Thyroid gland (tissue), 4 donors: Measurements from ENCODE around the gene ZBTB4. TPM values are rescaled to one million over a fixed set of nuclear protein-coding genes. Genes with fewer than 3 reads are reported as not detected.

Source experiments
- DNase-seq, 2 donors: peaks; one replicate each; pipeline ENCODE4 v3.0.0-alpha.2; 2019
- H3K27ac ChIP-seq, 3 donors: fragments of 200-600 bp; sonication (generic); 1 replicate in 2 of 3; 2 replicates in 1 of 3; pipeline ENCODE4 v1.5.1; 2016 to 2019; ENCODE audit warnings: mild to moderate bottlenecking in 1 of 3, moderate library complexity in 1 of 3
- H3K27me3 ChIP-seq: fragments of 200-600 bp; sonication (generic); one replicate; pipeline ENCODE4 v1.5.1; 2019
- H3K36me3 ChIP-seq, 2 donors: fragments of 200-600 bp; sonication (generic); one replicate each; pipeline ENCODE4 v1.5.1; 2016 to 2019
- H3K4me1 ChIP-seq, 2 donors: fragments of 200-600 bp; sonication (generic); one replicate each; pipeline ENCODE4 v1.5.1; 2017 to 2019
- H3K4me3 ChIP-seq, 3 donors: fragments of 200-600 bp; sonication (generic); replicated peaks in 1 of 3; 1 replicate in 2 of 3; 2 replicates in 1 of 3; pipeline ENCODE4 v1.5.1; 2016; ENCODE audit warnings: mild to moderate bottlenecking in 1 of 3
- H3K9me3 ChIP-seq: fragments of 200-600 bp; sonication (generic); one replicate; pipeline ENCODE4 v1.5.1; 2017
- POLR2A ChIP-seq, 2 donors: fragments of 450-650 bp; IDR thresholded peaks; one replicate each; pipeline ENCODE4 v1.6.1; 2017; ENCODE audit warnings: antibody characterized with exemption in 2 of 2, mild to moderate bottlenecking in 2 of 2, moderate library complexity in 1 of 2
- WGBS, 2 donors: methylation state at CpG; one replicate each; pipeline ENCODE4 v1.1.5; 2017; 5-methylcytosine and 5-hydroxymethylcytosine counted together
- intact Hi-C: fragments of 100-400 bp; cut with DNase I; formaldehyde crosslinking; loops from one replicate; pipeline ENCODE4 v1.15.1; 2023
- total RNA-seq, 4 donors: library from RNA; depleted of rRNA; stranded (reverse); fragments of >200 nt; gene quantifications; one replicate each; pipeline ENCODE4 v1.2.3, GENCODE V29; 2016
- TF ChIP-seq, protein P1 (sequence below), 6 experiments: fragments of 200-600 bp in 3 of 6; fragments of 450-650 bp in 3 of 6; sonication (generic) in 3 of 6; IDR thresholded peaks; one replicate each; pipeline ENCODE4 v1.5.1; 2016 to 2019; ENCODE audit warnings: antibody characterized with exemption in 6 of 6, mild to moderate bottlenecking in 2 of 6, inconsistent platforms in 1 of 6, moderate library complexity in 1 of 6

ZBTB4 gene
- total RNA-seq, 4 donors from 2014 or later = 58.5 to 85.2 (median 79.9) TPM

DNA sequence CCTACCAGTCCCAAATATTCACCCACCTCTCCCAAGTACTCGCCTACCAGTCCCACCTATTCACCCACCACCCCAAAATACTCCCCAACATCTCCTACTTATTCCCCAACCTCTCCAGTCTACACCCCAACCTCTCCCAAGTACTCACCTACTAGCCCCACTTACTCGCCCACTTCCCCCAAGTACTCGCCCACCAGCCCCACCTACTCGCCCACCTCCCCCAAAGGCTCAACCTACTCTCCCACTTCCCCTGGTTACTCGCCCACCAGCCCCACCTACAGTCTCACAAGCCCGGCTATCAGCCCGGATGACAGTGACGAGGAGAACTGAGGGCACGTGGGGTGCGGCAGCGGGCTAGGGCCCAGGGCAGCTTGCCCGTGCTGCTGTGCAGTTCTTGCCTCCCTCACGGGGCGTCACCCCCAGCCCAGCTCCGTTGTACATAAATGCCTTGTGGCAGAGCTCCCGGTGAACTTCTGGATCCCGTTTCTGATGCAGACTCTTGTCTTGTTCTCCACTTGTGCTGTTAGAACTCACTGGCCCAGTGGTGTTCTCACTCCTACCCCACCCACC is 34.5 kb upstream of the ZBTB4 start:
- H3K27ac ChIP-seq = no peak overlapping the region
- no peaks in the 10 kb centered on the region for H3K4me1 ChIP-seq
- no peak overlapping the region for H3K4me3 ChIP-seq
- H3K27me3 ChIP-seq = no peaks in the 10 kb centered on the region
- H3K9me3 ChIP-seq = no peaks in the 10 kb centered on the region
- no peak for DNase-seq
- no peak for TF ChIP-seq POLR2A (IDR thresholded peaks at IDR 0.05)
- TF ChIP-seq, protein P1, sequence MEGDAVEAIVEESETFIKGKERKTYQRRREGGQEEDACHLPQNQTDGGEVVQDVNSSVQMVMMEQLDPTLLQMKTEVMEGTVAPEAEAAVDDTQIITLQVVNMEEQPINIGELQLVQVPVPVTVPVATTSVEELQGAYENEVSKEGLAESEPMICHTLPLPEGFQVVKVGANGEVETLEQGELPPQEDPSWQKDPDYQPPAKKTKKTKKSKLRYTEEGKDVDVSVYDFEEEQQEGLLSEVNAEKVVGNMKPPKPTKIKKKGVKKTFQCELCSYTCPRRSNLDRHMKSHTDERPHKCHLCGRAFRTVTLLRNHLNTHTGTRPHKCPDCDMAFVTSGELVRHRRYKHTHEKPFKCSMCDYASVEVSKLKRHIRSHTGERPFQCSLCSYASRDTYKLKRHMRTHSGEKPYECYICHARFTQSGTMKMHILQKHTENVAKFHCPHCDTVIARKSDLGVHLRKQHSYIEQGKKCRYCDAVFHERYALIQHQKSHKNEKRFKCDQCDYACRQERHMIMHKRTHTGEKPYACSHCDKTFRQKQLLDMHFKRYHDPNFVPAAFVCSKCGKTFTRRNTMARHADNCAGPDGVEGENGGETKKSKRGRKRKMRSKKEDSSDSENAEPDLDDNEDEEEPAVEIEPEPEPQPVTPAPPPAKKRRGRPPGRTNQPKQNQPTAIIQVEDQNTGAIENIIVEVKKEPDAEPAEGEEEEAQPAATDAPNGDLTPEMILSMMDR (IDR thresholded peaks at IDR 0.05) = no peak
- peaks cover 53 to 54% of the 10 kb centered on the region in 2 donors for H3K36me3 ChIP-seq
- intact Hi-C loops = loop anchor here (2.0 kb wide), 1 partner anchor 47 kb away; the partner anchor contains the start of gene SENP3
- 84 to 89% methylated on average over 17 of the region's 17 CpGs for WGBS, 2 donors

DNA sequence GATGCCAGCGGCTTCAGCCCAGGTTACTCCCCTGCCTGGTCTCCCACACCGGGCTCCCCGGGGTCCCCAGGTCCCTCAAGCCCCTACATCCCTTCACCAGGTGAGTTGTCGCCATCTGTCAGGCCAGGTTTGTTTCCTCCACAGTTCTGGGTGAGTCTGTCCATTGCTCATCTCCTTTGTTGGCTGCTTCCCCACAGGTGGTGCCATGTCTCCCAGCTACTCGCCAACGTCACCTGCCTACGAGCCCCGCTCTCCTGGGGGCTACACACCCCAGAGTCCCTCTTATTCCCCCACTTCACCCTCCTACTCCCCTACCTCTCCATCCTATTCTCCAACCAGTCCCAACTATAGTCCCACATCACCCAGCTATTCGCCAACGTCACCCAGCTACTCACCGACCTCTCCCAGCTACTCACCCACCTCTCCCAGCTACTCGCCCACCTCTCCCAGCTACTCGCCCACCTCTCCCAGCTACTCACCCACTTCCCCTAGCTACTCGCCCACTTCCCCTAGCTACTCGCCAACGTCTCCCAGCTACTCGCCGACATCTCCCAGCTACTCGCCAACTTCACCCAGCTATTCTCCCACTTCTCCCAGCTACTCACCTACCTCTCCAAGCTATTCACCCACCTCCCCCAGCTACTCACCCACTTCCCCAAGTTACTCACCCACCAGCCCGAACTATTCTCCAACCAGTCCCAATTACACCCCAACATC is 33.6 kb upstream of the ZBTB4 start:
- intact Hi-C loops = no loop called here
- no peak for DNase-seq
- Histone ChIP-seq H3K9me3 (no peaks in the 10 kb centered on the region), H3K4me3 (no peak overlapping the region), H3K4me1 (no peaks in the 10 kb centered on the region), H3K27ac (no peak overlapping the region), H3K27me3 (no peaks in the 10 kb centered on the region), H3K36me3 (peaks cover 63% of the 10 kb centered on the region in 2 donors)
- 91 to 94% methylated on average over 20 of the region's 20 CpGs for WGBS, 2 donors
- TF ChIP-seq, protein P1 (IDR thresholded peaks at IDR 0.05) = no peak
- TF ChIP-seq POLR2A (IDR thresholded peaks at IDR 0.05) = no peak

DNA sequence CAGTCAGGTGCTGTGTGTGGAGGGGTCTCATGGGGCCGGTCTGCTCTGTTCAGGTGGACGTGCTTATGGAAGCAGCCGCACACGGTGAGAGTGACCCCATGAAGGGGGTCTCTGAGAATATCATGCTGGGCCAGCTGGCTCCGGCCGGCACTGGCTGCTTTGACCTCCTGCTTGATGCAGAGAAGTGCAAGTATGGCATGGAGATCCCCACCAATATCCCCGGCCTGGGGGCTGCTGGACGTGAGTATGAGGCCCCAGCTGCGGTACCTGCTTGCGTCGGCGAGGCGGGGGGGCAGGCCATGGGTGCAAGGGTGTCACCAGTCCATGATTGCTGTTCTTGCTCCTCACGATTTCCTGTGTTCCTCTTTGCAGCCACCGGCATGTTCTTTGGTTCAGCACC is 32.7 kb upstream of the ZBTB4 start:
- peaks cover 67 to 69% of the 10 kb centered on the region in 2 donors for H3K36me3 ChIP-seq
- intact Hi-C loops = no loop called here

DNA sequence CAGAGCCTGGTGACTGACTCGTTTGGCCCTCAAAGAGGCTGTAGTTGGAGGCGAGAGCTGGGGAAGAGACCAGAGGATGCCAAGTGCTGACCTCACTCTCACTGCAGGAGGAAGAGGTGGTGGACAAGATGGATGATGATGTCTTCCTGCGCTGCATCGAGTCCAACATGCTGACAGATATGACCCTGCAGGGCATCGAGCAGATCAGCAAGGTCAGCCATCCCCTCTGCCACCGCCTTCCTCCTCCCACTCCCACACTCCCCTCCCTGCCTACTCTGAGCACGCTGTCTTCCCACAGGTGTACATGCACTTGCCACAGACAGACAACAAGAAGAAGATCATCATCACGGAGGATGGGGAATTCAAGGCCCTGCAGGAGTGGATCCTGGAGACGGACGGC is 31.7 kb upstream of the ZBTB4 start:
- no peak for DNase-seq
- peaks cover 71 to 79% of the 10 kb centered on the region in 2 donors for H3K36me3 ChIP-seq
- no peak overlapping the region for H3K4me3 ChIP-seq
- H3K9me3 ChIP-seq = no peaks in the 10 kb centered on the region
- intact Hi-C loops = no loop called here
- H3K27ac ChIP-seq = no peak overlapping the region
- no peak for TF ChIP-seq POLR2A (IDR thresholded peaks at IDR 0.05)
- H3K27me3 ChIP-seq = no peaks in the 10 kb centered on the region
- WGBS, 2 donors = 82 to 86% methylated on average over 10 of the region's 10 CpGs
- H3K4me1 ChIP-seq = no peaks in the 10 kb centered on the region

More for the DNA sequence above, 32.7 kb upstream of the ZBTB4 start:
- Histone ChIP-seq H3K4me1 (no peaks in the 10 kb centered on the region), H3K9me3 (no peaks in the 10 kb centered on the region), H3K27me3 (no peaks in the 10 kb centered on the region), H3K4me3 (no peak overlapping the region), H3K27ac (no peak overlapping the region)
- TF ChIP-seq, protein P1 (IDR thresholded peaks at IDR 0.05) = no peak
- TF ChIP-seq POLR2A (IDR thresholded peaks at IDR 0.05) = no peak
- DNase-seq = no peak
- WGBS, 2 donors = 89 to 91% methylated on average over 6 to 9 of the region's 15 CpGs

DNA sequence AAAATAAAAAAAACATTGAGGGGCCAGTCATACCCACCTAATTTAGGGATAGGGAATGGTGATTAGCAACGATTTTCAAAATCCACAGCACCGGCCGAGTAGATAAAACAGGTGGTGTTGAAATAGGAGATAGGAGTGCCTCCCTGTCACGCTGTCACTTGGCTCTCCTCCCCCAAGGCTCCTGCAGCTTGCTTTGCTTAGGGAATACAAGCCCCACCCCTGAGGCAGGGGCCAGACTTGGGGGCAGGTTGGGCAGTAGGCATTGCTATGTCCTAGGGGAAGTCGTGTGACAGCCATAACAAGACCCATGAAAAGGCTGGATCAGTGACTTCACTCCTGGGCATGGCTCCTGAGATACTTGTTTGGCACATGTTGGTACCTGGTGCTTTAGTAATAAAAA is 30.5 kb upstream of the ZBTB4 start:
- DNase-seq = no peak
- H3K36me3 ChIP-seq = peaks cover 71 to 91% of the 10 kb centered on the region in 2 donors
- no peaks in the 10 kb centered on the region for H3K9me3 ChIP-seq
- no peak overlapping the region for H3K27ac ChIP-seq
- no peaks in the 10 kb centered on the region for H3K4me1 ChIP-seq
- H3K4me3 ChIP-seq = no peak overlapping the region
- no peaks in the 10 kb centered on the region for H3K27me3 ChIP-seq
- 87 to 90% methylated on average over 5 of the region's 5 CpGs for WGBS, 2 donors
- intact Hi-C loops = no loop called here
- TF ChIP-seq, protein P1 (IDR thresholded peaks at IDR 0.05) = no peak
- no peak for TF ChIP-seq POLR2A (IDR thresholded peaks at IDR 0.05)
